ENCODE data around the gene ARHGEF12. TPM values are rescaled to one million over a fixed set of nuclear protein-coding genes. Genes with fewer than 3 reads are reported as not detected.

The ARHGEF12 gene
- total RNA-seq, 1 donor from 2014 or later: 83.1 TPM

- H3K9me3 Mint-ChIP-seq (ENCODE audit: unreplicated experiment): no peaks in the 10 kb centered on the region
- Histone ChIP-seq H3K4me1 (ENCODE audit: insufficient read depth, low read length) (no peaks in the 10 kb centered on the region), H3K4me2 (ENCODE audit: low read length) (no peak overlapping the region), H3K27ac (ENCODE audit: low read depth, low read length) (no peak overlapping the region), H4K20me1 (ENCODE audit: insufficient read depth, low read length) (no peaks in the 10 kb centered on the region), H3K4me3 (ENCODE audit: insufficient read depth, low read depth, low read length) (no peak overlapping the region), H3K36me3 (ENCODE audit: insufficient read depth, low read length) (no peaks in the 10 kb centered on the region), H2AFZ (ENCODE audit: low read depth, low read length) (no peak overlapping the region), H3K9ac (ENCODE audit: low read length) (no peak overlapping the region), H3K79me2 (ENCODE audit: insufficient read depth, low read length) (no peaks in the 10 kb centered on the region), H3K9me3 (ENCODE audit: insufficient read depth, low read depth, low read length) (no peaks in the 10 kb centered on the region), H3K27me3 (ENCODE audit: insufficient read depth, low read length) (no peaks in the 10 kb centered on the region)
- peaks cover 2% of the 10 kb centered on the region for H3K27me3 Mint-ChIP-seq (ENCODE audit: low read depth, unreplicated experiment)
- DNase-seq (ENCODE audit: low read depth) (no peak), FAIRE-seq (no peak)
- no peak for TF ChIP-seq EZH2 (IDR thresholded peaks at IDR 0.05; ENCODE audit: insufficient read depth, low read length)
- TF ChIP-seq CTCF (IDR thresholded peaks at IDR 0.05; ENCODE audit: insufficient read depth, low read depth, low read length): no peak
- no peak overlapping the region for H3K27ac Mint-ChIP-seq (ENCODE audit: unreplicated experiment)
- H3K4me1 Mint-ChIP-seq (ENCODE audit: low read depth, unreplicated experiment): peaks cover 3% of the 10 kb centered on the region
- H3K4me3 Mint-ChIP-seq (ENCODE audit: unreplicated experiment): no peak overlapping the region
- peaks cover 1% of the 10 kb centered on the region for H3K36me3 Mint-ChIP-seq (ENCODE audit: low read depth, unreplicated experiment)
Measured at GRCh38 chr11:120500414-120501071, 164.3 kb downstream of the ARHGEF12 start.

GRCh38 chr11:120501440-120501839 is 165.2 kb downstream of the ARHGEF12 start:
- H3K4me3 ChIP-seq (ENCODE audit: insufficient read depth, low read depth, low read length): no peak overlapping the region
- no peaks in the 10 kb centered on the region for H3K9me3 Mint-ChIP-seq (ENCODE audit: unreplicated experiment)

More at GRCh38 chr11:120501440-120501839, 165.2 kb downstream of the ARHGEF12 start:
- peaks cover 1% of the 10 kb centered on the region for H3K36me3 Mint-ChIP-seq (ENCODE audit: low read depth, unreplicated experiment)
- H3K4me1 Mint-ChIP-seq (ENCODE audit: low read depth, unreplicated experiment): peaks cover 3% of the 10 kb centered on the region
- Histone ChIP-seq H3K4me2 (ENCODE audit: low read length) (no peak overlapping the region), H3K4me1 (ENCODE audit: insufficient read depth, low read length) (no peaks in the 10 kb centered on the region), H4K20me1 (ENCODE audit: insufficient read depth, low read length) (no peaks in the 10 kb centered on the region), H3K9me3 (ENCODE audit: insufficient read depth, low read depth, low read length) (no peaks in the 10 kb centered on the region), H3K36me3 (ENCODE audit: insufficient read depth, low read length) (no peaks in the 10 kb centered on the region), H3K27ac (ENCODE audit: low read depth, low read length) (no peak overlapping the region), H3K9ac (ENCODE audit: low read length) (no peak overlapping the region), H3K79me2 (ENCODE audit: insufficient read depth, low read length) (no peaks in the 10 kb centered on the region), H2AFZ (ENCODE audit: low read depth, low read length) (no peak overlapping the region), H3K27me3 (ENCODE audit: insufficient read depth, low read length) (peaks cover 8% of the 10 kb centered on the region)
- no peak overlapping the region for H3K4me3 Mint-ChIP-seq (ENCODE audit: unreplicated experiment)
- no peak overlapping the region for H3K27ac Mint-ChIP-seq (ENCODE audit: unreplicated experiment)
- TF ChIP-seq CTCF (IDR thresholded peaks at IDR 0.05; ENCODE audit: insufficient read depth, low read depth, low read length) (no peak), EZH2 (IDR thresholded peaks at IDR 0.05; ENCODE audit: insufficient read depth, low read length) (no peak)
- peaks cover 8% of the 10 kb centered on the region for H3K27me3 Mint-ChIP-seq (ENCODE audit: low read depth, unreplicated experiment)
- DNase-seq (ENCODE audit: low read depth) (no peak), FAIRE-seq (no peak)
